Measurements from ENCODE around the gene CACNB4. TPM values are rescaled to one million over a fixed set of nuclear protein-coding genes. Genes with fewer than 3 reads are reported as not detected.
A peak's percentile ranks its signal among the peaks of the same experiment; 100 is the strongest.
"Not testable (repeated sequence)": the region's sequence is repeated elsewhere in the genome, so short reads cannot be mapped to it uniquely, and the experiment has no call there.

The CACNB4 gene
- total and polyA plus RNA-seq, 5 donors, result 0.25 to 1.5 (median 0.86) TPM

- Histone ChIP-seq H3K4me3 (ENCODE audit: low read length) (no peak overlapping the region), H3K4me1 (ENCODE audit: control insufficient read depth, insufficient read depth, low read length) (no peaks in the 10 kb centered on the region), H3K27me3 (ENCODE audit: control insufficient read depth, insufficient read depth) (no peaks in the 10 kb centered on the region), H3K27ac (ENCODE audit: low read length) (no peak overlapping the region), H3K9me3 (ENCODE audit: control insufficient read depth, low read length) (no peaks in the 10 kb centered on the region)
- ATAC-seq, result no peak
- intact Hi-C loops (cut with DNase I), result no loop called here
- DNase-seq, result no peak
Measured at GRCh38 chr2:151933266-151933804, 165.5 kb downstream of the CACNB4 start.

- Histone ChIP-seq H3K4me1 (ENCODE audit: control insufficient read depth, insufficient read depth, low read length) (no peaks in the 10 kb centered on the region), H3K4me3 (ENCODE audit: low read length) (no peak overlapping the region), H3K27ac (ENCODE audit: low read length) (no peak overlapping the region), H3K27me3 (ENCODE audit: control insufficient read depth, insufficient read depth) (no peaks in the 10 kb centered on the region), H3K9me3 (ENCODE audit: control insufficient read depth, low read length) (no peaks in the 10 kb centered on the region)
- DNase-seq (no peak), ATAC-seq (no peak)
- 96% methylated on average over 1 of the region's 1 CpG for WGBS
- intact Hi-C loops (cut with DNase I), result no loop called here
Measured at GRCh38 chr2:151931756-151932155, 167.1 kb downstream of the CACNB4 start.

GRCh38 chr2:151931030-151931611, 167.7 kb downstream of the CACNB4 start:
- Histone ChIP-seq H3K27ac (ENCODE audit: low read length) (no peak overlapping the region), H3K9me3 (ENCODE audit: control insufficient read depth, low read length) (no peaks in the 10 kb centered on the region), H3K4me1 (ENCODE audit: control insufficient read depth, insufficient read depth, low read length) (no peaks in the 10 kb centered on the region), H3K27me3 (ENCODE audit: control insufficient read depth, insufficient read depth) (no peaks in the 10 kb centered on the region), H3K4me3 (ENCODE audit: low read length) (no peak overlapping the region)
- 88% methylated on average over 1 of the region's 1 CpG for WGBS
- intact Hi-C loops (cut with DNase I), result no loop called here
- DNase-seq (no peak), ATAC-seq (no peak)

- Histone ChIP-seq H3K27ac (ENCODE audit: low read length) (no peak overlapping the region), H3K9me3 (ENCODE audit: control insufficient read depth, low read length) (no peaks in the 10 kb centered on the region), H3K4me3 (ENCODE audit: low read length) (no peak overlapping the region), H3K27me3 (ENCODE audit: control insufficient read depth, insufficient read depth) (no peaks in the 10 kb centered on the region), H3K4me1 (ENCODE audit: control insufficient read depth, insufficient read depth, low read length) (no peaks in the 10 kb centered on the region)
- DNase-seq (no peak), ATAC-seq (no peak)
- intact Hi-C loops (cut with DNase I), result no loop called here
- 93% methylated on average over 2 of the region's 2 CpGs for WGBS
Measured at GRCh38 chr2:151930042-151930441, 168.8 kb downstream of the CACNB4 start.

GRCh38 chr2:151928380-151928779, 170.5 kb downstream of the CACNB4 start:
- WGBS, result 86% methylated on average over 2 of the region's 2 CpGs
- intact Hi-C loops (cut with DNase I), result no loop called here
- H3K27me3 ChIP-seq (ENCODE audit: control insufficient read depth, insufficient read depth), result no peaks in the 10 kb centered on the region
- H3K9me3 ChIP-seq (ENCODE audit: control insufficient read depth, low read length), result no peaks in the 10 kb centered on the region
- H3K4me1 ChIP-seq (ENCODE audit: control insufficient read depth, insufficient read depth, low read length), result no peaks in the 10 kb centered on the region
- DNase-seq (no peak), ATAC-seq (no peak)
- no peak overlapping the region for H3K4me3 ChIP-seq (ENCODE audit: low read length)
- H3K27ac ChIP-seq (ENCODE audit: low read length), result no peak overlapping the region

GRCh38 chr2:151927501-151928221, 171.2 kb downstream of the CACNB4 start:
- peaks cover 3% of the 10 kb centered on the region for H3K4me1 ChIP-seq (ENCODE audit: control insufficient read depth, insufficient read depth, low read length)
- no peak for ATAC-seq
- WGBS, result 94% methylated on average over 7 of the region's 7 CpGs
- H3K9me3 ChIP-seq (ENCODE audit: control insufficient read depth, low read length), result no peaks in the 10 kb centered on the region
- DNase-seq, result no peak
- intact Hi-C loops (cut with DNase I), result no loop called here
- no peak overlapping the region for H3K4me3 ChIP-seq (ENCODE audit: low read length)
- H3K27ac ChIP-seq (ENCODE audit: low read length), result no peak overlapping the region
- no peaks in the 10 kb centered on the region for H3K27me3 ChIP-seq (ENCODE audit: control insufficient read depth, insufficient read depth)

GRCh38 chr2:151922845-151923666, 175.8 kb downstream of the CACNB4 start:
- intact Hi-C loops (cut with DNase I), result no loop called here
- 30% methylated on average over 5 of the region's 5 CpGs for WGBS
- Histone ChIP-seq H3K27ac (ENCODE audit: low read length) (peak overlapping the region; percentile 62), H3K9me3 (ENCODE audit: control insufficient read depth, low read length) (no peaks in the 10 kb centered on the region), H3K4me3 (ENCODE audit: low read length) (no peak overlapping the region), H3K27me3 (ENCODE audit: control insufficient read depth, insufficient read depth) (no peaks in the 10 kb centered on the region), H3K4me1 (ENCODE audit: control insufficient read depth, insufficient read depth, low read length) (peaks cover 6% of the 10 kb centered on the region)
- peak; percentile 81 to 94 (median 94) for DNase-seq
- ATAC-seq, result peak; percentile 93 to 96

- Histone ChIP-seq H3K4me1 (ENCODE audit: control insufficient read depth, insufficient read depth, low read length) (peaks cover 8% of the 10 kb centered on the region), H3K4me3 (ENCODE audit: low read length) (no peak overlapping the region), H3K27me3 (ENCODE audit: control insufficient read depth, insufficient read depth) (no peaks in the 10 kb centered on the region), H3K9me3 (ENCODE audit: control insufficient read depth, low read length) (no peaks in the 10 kb centered on the region), H3K27ac (ENCODE audit: low read length) (no peak overlapping the region)
- WGBS, result 48% methylated on average over 1 of the region's 1 CpG
- intact Hi-C loops (cut with DNase I), result no loop called here
- ATAC-seq (no peak), DNase-seq (no peak)
Measured at GRCh38 chr2:151919786-151920185, 179.1 kb downstream of the CACNB4 start.

GRCh38 chr2:151918308-151918707, 180.5 kb downstream of the CACNB4 start:
- DNase-seq, result no peak
- Histone ChIP-seq H3K9me3 (ENCODE audit: control insufficient read depth, low read length) (no peaks in the 10 kb centered on the region), H3K4me1 (ENCODE audit: control insufficient read depth, insufficient read depth, low read length) (peaks cover 8% of the 10 kb centered on the region), H3K4me3 (ENCODE audit: low read length) (no peak overlapping the region), H3K27ac (ENCODE audit: low read length) (no peak overlapping the region), H3K27me3 (ENCODE audit: control insufficient read depth, insufficient read depth) (no peaks in the 10 kb centered on the region)
- intact Hi-C loops (cut with DNase I), result no loop called here
- WGBS, result 70% methylated on average over 2 of the region's 2 CpGs
- ATAC-seq, result peak; percentile 34 to 64

GRCh38 chr2:151916632-151917031, 182.2 kb downstream of the CACNB4 start:
- DNase-seq, result no peak
- WGBS, result 77% methylated on average over 5 of the region's 5 CpGs
- no peak for ATAC-seq
- Histone ChIP-seq H3K27me3 (ENCODE audit: control insufficient read depth, insufficient read depth) (no peaks in the 10 kb centered on the region), H3K4me1 (ENCODE audit: control insufficient read depth, insufficient read depth, low read length) (peaks cover 2% of the 10 kb centered on the region), H3K27ac (ENCODE audit: low read length) (no peak overlapping the region), H3K4me3 (ENCODE audit: low read length) (no peak overlapping the region), H3K9me3 (ENCODE audit: control insufficient read depth, low read length) (no peaks in the 10 kb centered on the region)
- intact Hi-C loops (cut with DNase I), result no loop called here

GRCh38 chr2:151915629-151916025, 183.2 kb downstream of the CACNB4 start:
- intact Hi-C loops (cut with DNase I); H3K9me3 ChIP-seq (ENCODE audit: control insufficient read depth, low read length); H3K27ac ChIP-seq (ENCODE audit: low read length): not testable (repeated sequence)

More at GRCh38 chr2:151915629-151916025, 183.2 kb downstream of the CACNB4 start:
- ATAC-seq; H3K27me3 ChIP-seq (ENCODE audit: control insufficient read depth, insufficient read depth); H3K4me1 ChIP-seq (ENCODE audit: control insufficient read depth, insufficient read depth, low read length); H3K4me3 ChIP-seq (ENCODE audit: low read length): not testable (repeated sequence)
- peak in 1 of 3 donors; percentile 53 for DNase-seq
- WGBS, result 94% methylated on average over 6 of the region's 7 CpGs
